ENCODE data around the gene EBF3.

GRCh38 chr10:129836253-129836652 is 127.8 kb downstream of the EBF3 start:
- TF ChIP-seq CTCF (IDR thresholded peaks at IDR 0.05) (no peak), POLR2A (IDR thresholded peaks at IDR 0.05) (no peak)
